Fibroblast of lung (primary cell): Measurements from ENCODE around the gene GALC. TPM values are rescaled to one million over a fixed set of nuclear protein-coding genes. Genes with fewer than 3 reads are reported as not detected.

Source experiments
- DNase-seq, 2 donors: peaks; one replicate each; pipeline versions ENCODE4 v3.0.0 to v3.0.0-alpha.2; 2010; ENCODE audit warnings: low read depth in 2 of 2
- H2AFZ ChIP-seq: 2 replicates; pipeline ENCODE4 v1.5.1; 2012; ENCODE audit warnings: low read length, control low read depth, inconsistent platforms
- H3K27ac ChIP-seq: 2 replicates; pipeline ENCODE4 v1.5.1; 2011; ENCODE audit warnings: low read length, control low read depth; ENCODE audit not compliant: insufficient read depth
- H3K27me3 ChIP-seq: 2 replicates; pipeline ENCODE4 v1.5.1; 2011; ENCODE audit warnings: mild to moderate bottlenecking, low read length; ENCODE audit not compliant: control insufficient read depth, insufficient read depth
- H3K36me3 ChIP-seq: 2 replicates; pipeline ENCODE4 v1.5.1; 2011; ENCODE audit warnings: low read length; ENCODE audit not compliant: control insufficient read depth, insufficient read depth
- H3K4me1 ChIP-seq: 2 replicates; pipeline ENCODE4 v1.5.1; 2011; ENCODE audit warnings: low read length; ENCODE audit not compliant: control insufficient read depth, insufficient read depth; ENCODE audit errors: extremely low read depth
- H3K4me2 ChIP-seq: 2 replicates; pipeline ENCODE4 v1.5.1; 2011; ENCODE audit warnings: low read length, control low read depth; ENCODE audit not compliant: insufficient read depth; ENCODE audit errors: extremely low read depth
- H3K4me3 ChIP-seq, 4 experiments: fragments of 200-600 bp in 1 of 4; sonication (generic) in 1 of 4; replicated peaks in 1 of 4; 2 replicates each; pipeline ENCODE4 v1.5.1; 2011 to 2016; ENCODE audit warnings: low read length in 4 of 4, low read depth in 3 of 4, mild to moderate bottlenecking in 3 of 4, control low read depth in 2 of 4, inconsistent platforms in 1 of 4, mixed read lengths in 1 of 4; ENCODE audit not compliant: insufficient read depth in 1 of 4; ENCODE audit errors: control extremely low read depth in 1 of 4
- H3K79me2 ChIP-seq: 2 replicates; pipeline ENCODE4 v1.5.1; 2012; ENCODE audit warnings: mild to moderate bottlenecking, low read length, inconsistent platforms; ENCODE audit not compliant: control insufficient read depth, insufficient read depth
- H3K9ac ChIP-seq: 2 replicates; pipeline ENCODE4 v1.5.1; 2011; ENCODE audit warnings: mild to moderate bottlenecking, low read length, control low read depth; ENCODE audit not compliant: insufficient read depth
- H3K9me3 ChIP-seq: 2 replicates; pipeline ENCODE4 v1.5.1; 2012; ENCODE audit warnings: low read depth, low read length; ENCODE audit not compliant: control insufficient read depth, insufficient read depth
- H4K20me1 ChIP-seq: 2 replicates; pipeline ENCODE4 v1.5.1; 2011; ENCODE audit warnings: low read length; ENCODE audit not compliant: control insufficient read depth, insufficient read depth; ENCODE audit errors: extremely low read depth
- EZH2 ChIP-seq: IDR thresholded peaks from 2 replicates; pipeline ENCODE4 v1.5.1; 2012; ENCODE audit warnings: low read length, control low read depth, mild to moderate bottlenecking; ENCODE audit errors: missing control alignments
- polyA plus RNA-seq, 2 donors: library from polyadenylated mRNA; depleted of rRNA in 1 of 2; stranded (reverse) in 1 of 2; unstranded in 1 of 2; fragments of >200 nt; gene quantifications; 2 replicates each; pipeline ENCODE4 v1.2.1, GENCODE V29; 2011 to 2012; ENCODE audit warnings: missing spikeins in 1 of 2
- total RNA-seq: library from RNA; depleted of rRNA; stranded (reverse); fragments of >200 nt; gene quantifications from 2 replicates; pipeline ENCODE4 v1.2.1, GENCODE V29; 2014
- TF ChIP-seq, protein P1 (sequence below), 2 donors: IDR thresholded peaks in 1 of 2; conservative IDR thresholded peaks in 1 of 2; 1 replicate in 1 of 2; 2 replicates in 1 of 2; pipeline ENCODE4 v1.5.1; 2011 to 2012; ENCODE audit warnings: low read length in 2 of 2, control low read depth in 1 of 2, inconsistent platforms in 1 of 2, low read depth in 1 of 2, mild to moderate bottlenecking in 1 of 2

The GALC gene
- total and polyA plus RNA-seq, 2 donors (not counting 1 experiment from before 2014, with no cell fraction given) = 13.3 to 22.8 TPM

DNA sequence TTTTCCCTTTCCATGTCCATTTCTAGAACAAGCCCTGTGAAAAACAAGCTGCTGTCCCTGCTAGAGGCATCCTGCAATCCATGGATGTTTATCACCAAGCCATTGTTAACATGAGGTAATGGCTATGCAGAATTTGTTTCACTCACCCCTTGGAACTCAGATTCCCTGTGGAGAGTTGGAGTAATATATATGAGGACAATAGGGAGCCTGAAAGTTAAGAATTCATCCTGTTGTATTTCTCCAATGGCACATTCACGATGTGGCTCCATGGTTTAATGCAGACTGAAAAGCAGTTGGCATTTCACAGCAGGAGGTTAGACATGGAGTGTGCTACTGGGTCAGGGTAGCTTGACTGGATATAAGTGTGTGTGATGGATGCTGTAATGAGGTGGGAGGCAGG, 44.3 kb upstream of the GALC start:
- Histone ChIP-seq H3K4me2 (no peak overlapping the region), H3K4me3 (no peak overlapping the region), H3K9ac (no peak overlapping the region), H3K36me3 (no peaks in the 10 kb centered on the region), H3K27ac (no peak overlapping the region), H3K27me3 (no peaks in the 10 kb centered on the region), H3K9me3 (no peaks in the 10 kb centered on the region), H2AFZ (no peak overlapping the region), H3K4me1 (no peaks in the 10 kb centered on the region), H3K79me2 (no peaks in the 10 kb centered on the region), H4K20me1 (no peaks in the 10 kb centered on the region)
- TF ChIP-seq EZH2 = no peak
- TF ChIP-seq, protein P1, sequence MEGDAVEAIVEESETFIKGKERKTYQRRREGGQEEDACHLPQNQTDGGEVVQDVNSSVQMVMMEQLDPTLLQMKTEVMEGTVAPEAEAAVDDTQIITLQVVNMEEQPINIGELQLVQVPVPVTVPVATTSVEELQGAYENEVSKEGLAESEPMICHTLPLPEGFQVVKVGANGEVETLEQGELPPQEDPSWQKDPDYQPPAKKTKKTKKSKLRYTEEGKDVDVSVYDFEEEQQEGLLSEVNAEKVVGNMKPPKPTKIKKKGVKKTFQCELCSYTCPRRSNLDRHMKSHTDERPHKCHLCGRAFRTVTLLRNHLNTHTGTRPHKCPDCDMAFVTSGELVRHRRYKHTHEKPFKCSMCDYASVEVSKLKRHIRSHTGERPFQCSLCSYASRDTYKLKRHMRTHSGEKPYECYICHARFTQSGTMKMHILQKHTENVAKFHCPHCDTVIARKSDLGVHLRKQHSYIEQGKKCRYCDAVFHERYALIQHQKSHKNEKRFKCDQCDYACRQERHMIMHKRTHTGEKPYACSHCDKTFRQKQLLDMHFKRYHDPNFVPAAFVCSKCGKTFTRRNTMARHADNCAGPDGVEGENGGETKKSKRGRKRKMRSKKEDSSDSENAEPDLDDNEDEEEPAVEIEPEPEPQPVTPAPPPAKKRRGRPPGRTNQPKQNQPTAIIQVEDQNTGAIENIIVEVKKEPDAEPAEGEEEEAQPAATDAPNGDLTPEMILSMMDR (conservative IDR thresholded peaks at IDR 0.05 in 1 of 2, IDR thresholded peaks at IDR 0.05 in 1 of 2; ENCODE audit: low read depth in 1 of 2, low read length in 2 of 2) = no peak
- no peak for DNase-seq

DNA sequence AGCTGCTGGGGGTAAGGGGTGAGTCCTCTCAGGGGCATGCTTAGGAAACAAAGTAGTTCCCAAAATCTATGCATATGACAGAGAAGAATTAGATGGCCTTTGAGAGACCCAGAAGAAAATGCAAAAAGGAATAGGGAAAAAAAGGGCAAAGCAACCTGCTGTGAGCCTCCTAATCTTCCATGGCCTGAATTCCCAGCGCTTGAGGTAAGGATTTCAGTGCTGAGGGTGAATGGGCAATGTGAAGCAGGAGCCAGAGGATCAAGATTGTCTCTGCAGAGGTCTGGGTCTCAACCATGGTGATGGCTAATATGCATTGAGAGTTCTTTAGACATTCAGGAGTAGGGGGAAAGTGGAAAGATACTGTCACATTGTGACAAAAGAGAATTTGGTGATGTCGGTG, 43.4 kb upstream of the GALC start:
- no peak overlapping the region for H3K4me2 ChIP-seq
- H3K9ac ChIP-seq = no peak overlapping the region
- no peak overlapping the region for H2AFZ ChIP-seq
- H4K20me1 ChIP-seq = no peaks in the 10 kb centered on the region
- no peaks in the 10 kb centered on the region for H3K9me3 ChIP-seq
- H3K27me3 ChIP-seq = no peaks in the 10 kb centered on the region
- TF ChIP-seq, protein P1 (conservative IDR thresholded peaks at IDR 0.05 in 1 of 2, IDR thresholded peaks at IDR 0.05 in 1 of 2; ENCODE audit: low read depth in 1 of 2, low read length in 2 of 2) = no peak
- TF ChIP-seq EZH2 = no peak
- H3K79me2 ChIP-seq = no peaks in the 10 kb centered on the region
- H3K4me1 ChIP-seq = no peaks in the 10 kb centered on the region
- no peaks in the 10 kb centered on the region for H3K36me3 ChIP-seq
- H3K4me3 ChIP-seq = no peak overlapping the region
- DNase-seq = no peak
- H3K27ac ChIP-seq = no peak overlapping the region

DNA sequence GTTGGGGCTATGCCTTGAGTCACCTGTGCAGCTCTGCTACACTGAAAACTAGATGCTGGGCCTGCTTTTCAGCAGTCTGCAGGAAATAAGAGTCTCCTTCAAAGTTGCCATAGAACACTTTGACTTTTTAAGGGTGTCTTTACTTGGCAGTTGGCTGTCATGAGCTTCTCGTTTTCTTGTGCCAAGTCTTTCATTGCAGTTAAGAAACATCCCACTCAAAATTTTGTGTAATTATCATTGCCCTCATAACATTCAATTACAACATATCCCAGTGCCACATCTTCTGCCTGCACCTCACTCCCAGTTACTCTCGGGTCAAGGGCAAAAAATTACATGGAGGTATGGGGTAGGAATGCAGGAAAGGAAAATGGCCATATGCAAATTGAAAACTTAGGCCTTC, 41.1 kb upstream of the GALC start:
- H3K9me3 ChIP-seq = no peaks in the 10 kb centered on the region
- no peak overlapping the region for H3K4me2 ChIP-seq
- H3K27ac ChIP-seq = no peak overlapping the region
- no peak overlapping the region for H3K4me3 ChIP-seq
- H3K9ac ChIP-seq = no peak overlapping the region
- no peaks in the 10 kb centered on the region for H4K20me1 ChIP-seq
- no peaks in the 10 kb centered on the region for H3K27me3 ChIP-seq
- no peak for DNase-seq
- no peak overlapping the region for H2AFZ ChIP-seq
- no peaks in the 10 kb centered on the region for H3K79me2 ChIP-seq
- H3K36me3 ChIP-seq = no peaks in the 10 kb centered on the region
- TF ChIP-seq, protein P1 (conservative IDR thresholded peaks at IDR 0.05 in 1 of 2, IDR thresholded peaks at IDR 0.05 in 1 of 2; ENCODE audit: low read depth in 1 of 2, low read length in 2 of 2) = no peak
- TF ChIP-seq EZH2 = no peak
- no peaks in the 10 kb centered on the region for H3K4me1 ChIP-seq
